K562 (cell line): ENCODE measurements around the gene CELSR1. TPM values are rescaled to one million over a fixed set of nuclear protein-coding genes. Genes with fewer than 3 reads are reported as not detected.

ENCODE experiments used
- ATAC-seq: fragments of 200-7000 bp; cut with Tn5 transposase; 3 replicates; pipeline ENCODE4 v1.9.1; 2020; ENCODE audit warnings: moderate library complexity
- BruUV-seq: library from RNA; stranded (reverse); fragments of 400-500 nt; replicated peaks from 2 replicates; lab custom pipeline; 2021; lab: Mats Ljungman, UMichigan
- CTCF ChIA-PET: fragments of 300-600 bp; formaldehyde crosslinking; extraction: SDS; loops from one replicate; lab custom pipeline; 2021; ENCODE audit warnings: low intra/inter-chr PET ratio; lab: Yijun Ruan, JAX
- POLR2A ChIA-PET: fragments of 300-600, 350-650 bp; sonication (Branson Sonifier 250); formaldehyde crosslinking; extraction: SDS; loops from one replicate; lab custom pipeline; 2021; ENCODE audit warnings: antibody characterized with exemption, inconsistent platforms; lab: Yijun Ruan, JAX
- DNase-seq, 4 experiments: peaks; one replicate each; pipeline versions ENCODE4 v3.0.0 to v3.0.0-alpha.2; 2011 to 2018; ENCODE audit warnings: low spot score in 3 of 4, mixed read lengths in 3 of 4; ENCODE audit errors: extremely low read depth in 1 of 4
- FAIRE-seq: peaks from 2 replicates; lab custom pipeline; 2011; peaks lifted over from hg19 to GRCh38; lab: Jason Lieb, UNC
- H2AFZ ChIP-seq: 2 replicates; pipeline ENCODE4 v1.6.0; 2011; ENCODE audit warnings: low read depth, low read length, control low read depth, inconsistent platforms
- H3K27ac ChIP-seq: fragments of 200-600 bp; 3 replicates; pipeline ENCODE4 v1.8.0; 2011; ENCODE audit warnings: low read depth, mild to moderate bottlenecking, control low read depth, inconsistent platforms, low read length, moderate library complexity, mixed read lengths; ENCODE audit errors: extremely low read depth
- H3K27me3 ChIP-seq, 2 experiments: fragments of 300-600 bp in 1 of 2; 2 replicates in 1 of 2; 3 replicates in 1 of 2; pipeline versions ENCODE4 v1.6.0 to v1.8.0; 2011; ENCODE audit warnings: inconsistent platforms in 2 of 2, low read length in 2 of 2, mild to moderate bottlenecking in 1 of 2, mixed read lengths in 1 of 2, moderate library complexity in 1 of 2; ENCODE audit not compliant: control insufficient read depth in 2 of 2, insufficient read depth in 2 of 2
- H3K36me3 ChIP-seq: fragments of 300-600 bp; 3 replicates; pipeline ENCODE4 v1.8.0; 2011; ENCODE audit warnings: mild to moderate bottlenecking, low read length, inconsistent platforms; ENCODE audit not compliant: control insufficient read depth, insufficient read depth
- H3K4me1 ChIP-seq, 2 experiments: fragments of 200-600 bp in 1 of 2; replicated peaks in 1 of 2; 2 replicates in 1 of 2; 3 replicates in 1 of 2; pipeline versions ENCODE4 v1.5.1 to v1.8.0; 2011; ENCODE audit warnings: inconsistent platforms in 2 of 2, low read length in 2 of 2, mild to moderate bottlenecking in 1 of 2, mixed read lengths in 1 of 2, moderate library complexity in 1 of 2; ENCODE audit not compliant: control insufficient read depth in 2 of 2, insufficient read depth in 2 of 2
- H3K4me2 ChIP-seq: 2 replicates; pipeline ENCODE4 v1.6.1; 2011; ENCODE audit warnings: low read length, control low read depth, inconsistent platforms, mixed read lengths; ENCODE audit not compliant: insufficient read depth
- H3K4me3 ChIP-seq: fragments of 200-600 bp; sonication (generic), shearing (Covaris generic); 2 replicates; pipeline ENCODE4 v1.5.1; 2016; ENCODE audit warnings: control low read depth, inconsistent platforms
- H3K79me2 ChIP-seq: fragments of 200-600 bp; 3 replicates; pipeline ENCODE4 v1.8.0; 2011; ENCODE audit warnings: low read length, inconsistent platforms; ENCODE audit not compliant: control insufficient read depth, insufficient read depth
- H3K9ac ChIP-seq, 2 experiments: 2 replicates each; pipeline versions ENCODE4 v1.6.0 to v1.6.1; 2011; ENCODE audit warnings: low read depth in 2 of 2, low read length in 2 of 2, control low read depth in 1 of 2, inconsistent platforms in 1 of 2, mild to moderate bottlenecking in 1 of 2, mixed read lengths in 1 of 2; ENCODE audit not compliant: insufficient read depth in 1 of 2
- H3K9me1 ChIP-seq: one replicate; pipeline ENCODE4 v1.6.0; 2011; ENCODE audit warnings: inconsistent platforms, mild to moderate bottlenecking, low read length, moderate library complexity; ENCODE audit not compliant: control insufficient read depth, insufficient read depth
- H3K9me3 ChIP-seq: replicated peaks from 2 replicates; pipeline ENCODE4 v1.5.1; 2011; ENCODE audit warnings: low read depth, low read length, inconsistent platforms; ENCODE audit not compliant: control insufficient read depth, insufficient read depth
- H4K20me1 ChIP-seq: replicated peaks from 2 replicates; pipeline ENCODE4 v1.6.1; 2011; ENCODE audit warnings: low read length, inconsistent platforms, mixed read lengths; ENCODE audit not compliant: control insufficient read depth, insufficient read depth
- CBX5 ChIP-seq: IDR thresholded peaks from 2 replicates; pipeline ENCODE4 v1.6.1; 2014; ENCODE audit warnings: low read depth, borderline replicate concordance
- CREM ChIP-seq: IDR thresholded peaks from 2 replicates; pipeline ENCODE4 v1.6.1; 2014; ENCODE audit warnings: antibody characterized with exemption, low read depth
- DEAF1 ChIP-seq: fragments of 450-650 bp; formaldehyde crosslinking; IDR thresholded peaks from 2 replicates; pipeline ENCODE4 v1.4.0; 2020; ENCODE audit warnings: mild to moderate bottlenecking, moderate library complexity
- ELF2 ChIP-seq: fragments of 250-450 bp; sonication (Bioruptor Pico); IDR thresholded peaks from 2 replicates; pipeline ENCODE4 v1.5.0; 2021; ENCODE audit warnings: mild to moderate bottlenecking
- EP400 ChIP-seq: fragments of 450-650 bp; IDR thresholded peaks from 2 replicates; pipeline ENCODE4 v1.6.1; 2017; ENCODE audit warnings: antibody characterized with exemption, mild to moderate bottlenecking, moderate library complexity
- MXI1 ChIP-seq: IDR thresholded peaks from 2 replicates; pipeline ENCODE4 v1.6.1; 2011; ENCODE audit warnings: low read depth, mild to moderate bottlenecking, improper control_type of control experiment, low read length
- NCOR1 ChIP-seq: fragments of 450-650 bp; IDR thresholded peaks from 2 replicates; pipeline ENCODE4 v1.6.1; 2016; ENCODE audit warnings: mild to moderate bottlenecking, moderate library complexity
- SFPQ ChIP-seq: fragments of 200-400 bp; formaldehyde crosslinking; IDR thresholded peaks from 2 replicates; pipeline ENCODE4 v1.6.1; 2017; ENCODE audit warnings: mild to moderate bottlenecking, low read depth, low read length, moderate library complexity
- THAP7 ChIP-seq: fragments of 250-450 bp; sonication (Bioruptor Pico); IDR thresholded peaks from 2 replicates; pipeline ENCODE4 v1.5.0; 2021
- ZNF282 ChIP-seq: sonication (generic); formaldehyde crosslinking; IDR thresholded peaks from 2 replicates; pipeline ENCODE4 v1.8.1; 2023; ENCODE audit warnings: missing genetic modification reagents
- WGBS: fragments of 100-300 bp; shearing (Covaris generic); methylation state at CpG from one replicate; pipeline ENCODE4 v1.1.6; 2016; ENCODE audit warnings: low coverage, mixed read lengths; ENCODE audit not compliant: insufficient coverage; ENCODE audit errors: missing lambda C conversion rate; 5-methylcytosine and 5-hydroxymethylcytosine counted together
- in situ Hi-C: fragments of 300-500 bp; cut with MboI; formaldehyde crosslinking; loops from 4 replicates; pipeline ENCODE4 v1.15.0; 2018; ENCODE audit warnings: inconsistent platforms, mixed read lengths
- intact Hi-C: fragments of 100-400 bp; cut with micrococcal nuclease; formaldehyde crosslinking; loops from 2 replicates; pipeline ENCODE4 v1.14.2; 2022
- polyA plus RNA-seq, 8 experiments: library from polyadenylated mRNA; depleted of rRNA in 4 of 8; stranded (reverse) in 5 of 8; unstranded in 3 of 8; fragments of >200 nt; fragmentation: Nextera tagmentation in 2 of 8; fragmentation: Illumina TruSeq in 1 of 8; extraction: Ambion mirVana in 2 of 8; extraction: Trizol in 1 of 8; gene quantifications; 2 replicates each; pipeline versions ENCODE4 v1.2.1 to v1.2.3, GENCODE V29; 2011 to 2014; ENCODE audit warnings: inconsistent platforms in 1 of 8, missing spikeins in 1 of 8
- total RNA-seq, 7 experiments: library from RNA; depleted of rRNA in 6 of 7; stranded (reverse); fragments of >200 nt in 6 of 7; fragmentation: Illumina TruSeq in 2 of 7; extraction: Trizol in 2 of 7; gene quantifications; 2 replicates each; pipeline versions ENCODE4 v1.2.1 to v1.2.3, GENCODE V29; 2011 to 2021; ENCODE audit warnings: low replicate concordance in 1 of 7
- TF ChIP-seq, protein P1 (sequence below): sonication (generic); formaldehyde crosslinking; IDR thresholded peaks from 2 replicates; pipeline ENCODE4 v1.8.0; 2023; ENCODE audit warnings: mild to moderate bottlenecking, missing genetic modification reagents

Gene CELSR1
- total and polyA plus RNA-seq, 9 of the 15 experiments (the other 6 are each of a cell fraction or from before 2014, with no cell fraction given), result under 0.01 to 0.09 TPM; not detected in 7

DNA sequence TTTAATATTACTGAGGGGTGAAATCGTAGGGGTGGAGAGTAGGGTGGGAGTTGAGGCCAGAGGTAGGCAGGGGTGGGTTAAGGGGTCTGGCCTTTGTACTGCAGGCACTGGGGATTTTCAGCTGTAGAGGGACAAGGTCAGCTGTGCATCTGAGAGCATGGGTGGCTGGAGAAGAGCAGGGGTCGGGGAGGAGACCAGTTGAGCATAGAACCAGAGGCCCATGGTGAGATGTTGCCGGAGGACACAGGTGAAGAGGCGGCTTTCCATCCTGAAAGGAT is 12.1 kb upstream of the CELSR1 start:
- no TSS peak for BruUV-seq
- no peak for DNase-seq
- H2AFZ ChIP-seq, result no peak overlapping the region
- H3K27ac ChIP-seq, result no peak overlapping the region
- H4K20me1 ChIP-seq, result no peaks in the 10 kb centered on the region
- TF ChIP-seq CREM (no peak), CBX5 (no peak), NCOR1 (no peak), EP400 (no peak), MXI1 (no peak), ELF2 (CRISPR knock-in tag) (no peak), SFPQ (no peak), ZNF282 (CRISPR knock-in tag) (no peak), THAP7 (CRISPR knock-in tag) (no peak), DEAF1 (CRISPR knock-in tag) (no peak)
- TF ChIP-seq, protein P1, sequence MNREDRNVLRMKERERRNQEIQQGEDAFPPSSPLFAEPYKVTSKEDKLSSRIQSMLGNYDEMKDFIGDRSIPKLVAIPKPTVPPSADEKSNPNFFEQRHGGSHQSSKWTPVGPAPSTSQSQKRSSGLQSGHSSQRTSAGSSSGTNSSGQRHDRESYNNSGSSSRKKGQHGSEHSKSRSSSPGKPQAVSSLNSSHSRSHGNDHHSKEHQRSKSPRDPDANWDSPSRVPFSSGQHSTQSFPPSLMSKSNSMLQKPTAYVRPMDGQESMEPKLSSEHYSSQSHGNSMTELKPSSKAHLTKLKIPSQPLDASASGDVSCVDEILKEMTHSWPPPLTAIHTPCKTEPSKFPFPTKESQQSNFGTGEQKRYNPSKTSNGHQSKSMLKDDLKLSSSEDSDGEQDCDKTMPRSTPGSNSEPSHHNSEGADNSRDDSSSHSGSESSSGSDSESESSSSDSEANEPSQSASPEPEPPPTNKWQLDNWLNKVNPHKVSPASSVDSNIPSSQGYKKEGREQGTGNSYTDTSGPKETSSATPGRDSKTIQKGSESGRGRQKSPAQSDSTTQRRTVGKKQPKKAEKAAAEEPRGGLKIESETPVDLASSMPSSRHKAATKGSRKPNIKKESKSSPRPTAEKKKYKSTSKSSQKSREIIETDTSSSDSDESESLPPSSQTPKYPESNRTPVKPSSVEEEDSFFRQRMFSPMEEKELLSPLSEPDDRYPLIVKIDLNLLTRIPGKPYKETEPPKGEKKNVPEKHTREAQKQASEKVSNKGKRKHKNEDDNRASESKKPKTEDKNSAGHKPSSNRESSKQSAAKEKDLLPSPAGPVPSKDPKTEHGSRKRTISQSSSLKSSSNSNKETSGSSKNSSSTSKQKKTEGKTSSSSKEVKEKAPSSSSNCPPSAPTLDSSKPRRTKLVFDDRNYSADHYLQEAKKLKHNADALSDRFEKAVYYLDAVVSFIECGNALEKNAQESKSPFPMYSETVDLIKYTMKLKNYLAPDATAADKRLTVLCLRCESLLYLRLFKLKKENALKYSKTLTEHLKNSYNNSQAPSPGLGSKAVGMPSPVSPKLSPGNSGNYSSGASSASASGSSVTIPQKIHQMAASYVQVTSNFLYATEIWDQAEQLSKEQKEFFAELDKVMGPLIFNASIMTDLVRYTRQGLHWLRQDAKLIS (CRISPR knock-in tag), result no peak
- no peaks in the 10 kb centered on the region for H3K9me1 ChIP-seq
- H3K4me2 ChIP-seq, result no peak overlapping the region
- H3K9ac ChIP-seq, result no peak overlapping the region
- peaks cover 3 to 52% of the 10 kb centered on the region in 2 experiments; a peak in 3 of 5 replicates for H3K27me3 ChIP-seq
- WGBS, result 11% methylated on average over 4 of the region's 4 CpGs
- ChIA-PET POLR2A (no interaction called here), CTCF (no interaction called here)
- H3K4me1 ChIP-seq, result no peaks in the 10 kb centered on the region; a peak in 1 of 5 replicates
- no peak for FAIRE-seq
- no peak for ATAC-seq
- no peaks in the 10 kb centered on the region for H3K79me2 ChIP-seq
- peaks cover 7% of the 10 kb centered on the region for H3K9me3 ChIP-seq
- no peaks in the 10 kb centered on the region for H3K36me3 ChIP-seq
- in situ Hi-C loops, result loop anchor here (10.0 kb wide), 1 partner anchor 425 kb away; no protein-coding TSS in a partner anchor
- no peak overlapping the region for H3K4me3 ChIP-seq
- intact Hi-C loops, result no loop called here
